Prostate gland (tissue), 2 donors: ENCODE data around the gene ERC2.

Experiments used
- POLR2A ChIP-seq: fragments of 450-650 bp; IDR thresholded peaks from one replicate; pipeline ENCODE4 v1.6.1; 2016; ENCODE audit warnings: antibody characterized with exemption, mild to moderate bottlenecking
- POLR2AphosphoS5 ChIP-seq: sonication (generic); formaldehyde crosslinking; IDR thresholded peaks from one replicate; pipeline ENCODE4 v1.6.1; 2017; ENCODE audit warnings: antibody characterized with exemption
- TF ChIP-seq, protein P1 (sequence below), 4 experiments: fragments of 200-600 bp in 2 of 4; fragments of 450-650 bp in 2 of 4; sonication (generic) in 2 of 4; IDR thresholded peaks; 1 replicate in 3 of 4; 2 replicates in 1 of 4; pipeline ENCODE4 v1.5.1; 2016 to 2019; ENCODE audit warnings: antibody characterized with exemption in 4 of 4, mild to moderate bottlenecking in 2 of 4, moderate library complexity in 2 of 4

DNA sequence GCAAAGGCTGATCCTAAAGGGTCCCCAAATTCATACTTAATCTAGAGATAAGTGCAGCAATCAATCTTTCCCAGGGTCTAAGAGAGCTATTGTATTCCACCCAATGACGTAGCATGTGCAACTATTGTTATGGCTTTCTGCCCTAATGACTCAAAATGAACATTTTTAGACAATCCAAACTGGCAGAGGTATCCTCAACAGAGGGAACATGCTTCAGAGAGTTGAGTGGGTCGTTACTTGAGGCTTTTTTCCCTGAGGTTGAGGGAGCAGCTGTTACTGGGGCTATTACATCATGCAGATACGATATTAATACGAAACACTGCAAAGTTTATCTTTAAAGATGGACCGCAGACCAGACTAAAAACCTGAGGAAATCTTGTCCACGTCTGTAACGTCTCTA, 702.9 kb downstream of the ERC2 start:
- TF ChIP-seq, protein P1, sequence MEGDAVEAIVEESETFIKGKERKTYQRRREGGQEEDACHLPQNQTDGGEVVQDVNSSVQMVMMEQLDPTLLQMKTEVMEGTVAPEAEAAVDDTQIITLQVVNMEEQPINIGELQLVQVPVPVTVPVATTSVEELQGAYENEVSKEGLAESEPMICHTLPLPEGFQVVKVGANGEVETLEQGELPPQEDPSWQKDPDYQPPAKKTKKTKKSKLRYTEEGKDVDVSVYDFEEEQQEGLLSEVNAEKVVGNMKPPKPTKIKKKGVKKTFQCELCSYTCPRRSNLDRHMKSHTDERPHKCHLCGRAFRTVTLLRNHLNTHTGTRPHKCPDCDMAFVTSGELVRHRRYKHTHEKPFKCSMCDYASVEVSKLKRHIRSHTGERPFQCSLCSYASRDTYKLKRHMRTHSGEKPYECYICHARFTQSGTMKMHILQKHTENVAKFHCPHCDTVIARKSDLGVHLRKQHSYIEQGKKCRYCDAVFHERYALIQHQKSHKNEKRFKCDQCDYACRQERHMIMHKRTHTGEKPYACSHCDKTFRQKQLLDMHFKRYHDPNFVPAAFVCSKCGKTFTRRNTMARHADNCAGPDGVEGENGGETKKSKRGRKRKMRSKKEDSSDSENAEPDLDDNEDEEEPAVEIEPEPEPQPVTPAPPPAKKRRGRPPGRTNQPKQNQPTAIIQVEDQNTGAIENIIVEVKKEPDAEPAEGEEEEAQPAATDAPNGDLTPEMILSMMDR (IDR thresholded peaks at IDR 0.05) = no peak
- no peak for TF ChIP-seq POLR2A
- TF ChIP-seq POLR2AphosphoS5 = no peak
